Measurements from ENCODE around the gene PRKD1. TPM values are rescaled to one million over a fixed set of nuclear protein-coding genes. Genes with fewer than 3 reads are reported as not detected.
A peak's percentile ranks its signal among the peaks of the same experiment; 100 is the strongest.

PRKD1 gene
- 10 to 100 TPM; 12.0 to 12.6 TPM for total RNA-seq
- polyA plus RNA-seq (2013, experiment 1 of 2), result 9.2 TPM
- 8.0 TPM for polyA plus RNA-seq (2013, experiment 2 of 2)
- long read RNA-seq, experiment 1, partial matches to known transcripts, result 0 of 3 reads
- long read RNA-seq, experiment 1, other reads (novel, unspliced or antisense), result 3 of 3 reads
- long read RNA-seq, experiment 2, partial matches to known transcripts, result 4 of 5 reads
- long read RNA-seq, experiment 2, other reads (novel, unspliced or antisense), result 1 of 5 reads
- long read RNA-seq, experiment 3, partial matches to known transcripts, result 8 of 9 reads
- long read RNA-seq, experiment 3, other reads (novel, unspliced or antisense), result 1 of 9 reads
- long read RNA-seq, experiment 4, partial matches to known transcripts, result 1 of 1 reads
- long read RNA-seq, experiment 4, other reads (novel, unspliced or antisense), result 0 of 1 reads

- H3K27me3 ChIP-seq (ENCODE audit: control insufficient read depth, insufficient read depth, low read length, poor library complexity, severe bottlenecking), result peaks cover 25% of the 10 kb centered on the region
- H3K36me3 Mint-ChIP-seq (ENCODE audit: low read depth), result no peaks in the 10 kb centered on the region
- H3K4me1 ChIP-seq (ENCODE audit: control insufficient read depth, insufficient read depth, low read length), result no peaks in the 10 kb centered on the region
- H3K9me3 ChIP-seq (ENCODE audit: control insufficient read depth, low read length), result no peaks in the 10 kb centered on the region
- peaks cover 22% of the 10 kb centered on the region for H3K4me1 Mint-ChIP-seq
- 0% methylated on average over 77 of the region's 91 CpGs; no CpG with 5 or more reads in 1 of the 2 experiments for WGBS, 2 experiments (ENCODE audit: insufficient coverage in 1 of 2, insufficient read length in 1 of 2)
- peak within 1 kb of the TSS; percentile 52 for H3K9ac ChIP-seq (ENCODE audit: extremely low read depth, low read length, poor library complexity, severe bottlenecking)
- H3K27me3 Mint-ChIP-seq (ENCODE audit: insufficient read depth), result peaks cover 50% of the 10 kb centered on the region
- peak within 1 kb of the TSS; percentile 85 for H3K4me3 ChIP-seq (ENCODE audit: low read length)
- peak; percentile 84 for DNase-seq
- H3K4me3 Mint-ChIP-seq, result peak within 1 kb of the TSS; percentile 70
- TF ChIP-seq CTCF (conservative IDR thresholded peaks at IDR 0.05), result peak; percentile 48
- no peaks in the 10 kb centered on the region for H3K9me3 Mint-ChIP-seq
- H3K27ac Mint-ChIP-seq, result peak within 1 kb of the TSS; percentile 68
- H3K36me3 ChIP-seq (ENCODE audit: control insufficient read depth, insufficient read depth, low read length), result no peaks in the 10 kb centered on the region
- H3K27ac ChIP-seq (ENCODE audit: low read depth, low read length), result no peak within 1 kb of the TSS
Measured at GRCh38 chr14:29927376-29928116, at the start of gene PRKD1. TSS of gene PRKD1 (minus strand) at chr14:29927847.

- Histone ChIP-seq H3K27ac (ENCODE audit: low read depth, low read length) (no peak overlapping the region), H3K4me1 (ENCODE audit: control insufficient read depth, insufficient read depth, low read length) (no peaks in the 10 kb centered on the region), H3K27me3 (ENCODE audit: control insufficient read depth, insufficient read depth, low read length, poor library complexity, severe bottlenecking) (no peaks in the 10 kb centered on the region), H3K36me3 (ENCODE audit: control insufficient read depth, insufficient read depth, low read length) (no peaks in the 10 kb centered on the region), H3K9ac (ENCODE audit: extremely low read depth, low read length, poor library complexity, severe bottlenecking) (no peak overlapping the region), H3K9me3 (ENCODE audit: control insufficient read depth, low read length) (no peaks in the 10 kb centered on the region), H3K4me3 (ENCODE audit: low read length) (no peak overlapping the region)
- WGBS, 2 experiments (ENCODE audit: insufficient coverage in 1 of 2, insufficient read length in 1 of 2), result 96% methylated on average over 15 of the region's 15 CpGs
- no peaks in the 10 kb centered on the region for H3K4me1 Mint-ChIP-seq
- no peaks in the 10 kb centered on the region for H3K9me3 Mint-ChIP-seq
- no peaks in the 10 kb centered on the region for H3K36me3 Mint-ChIP-seq (ENCODE audit: low read depth)
- no peaks in the 10 kb centered on the region for H3K27me3 Mint-ChIP-seq (ENCODE audit: insufficient read depth)
- no peak for TF ChIP-seq CTCF (conservative IDR thresholded peaks at IDR 0.05)
- H3K4me3 Mint-ChIP-seq, result no peak overlapping the region
- H3K27ac Mint-ChIP-seq, result no peak overlapping the region
- no peak for DNase-seq
Measured at GRCh38 chr14:29971101-29971500, 43.5 kb upstream of the PRKD1 start.

GRCh38 chr14:29955087-29955486, 27.4 kb upstream of the PRKD1 start:
- H3K27me3 ChIP-seq (ENCODE audit: control insufficient read depth, insufficient read depth, low read length, poor library complexity, severe bottlenecking), result no peaks in the 10 kb centered on the region
- TF ChIP-seq CTCF (conservative IDR thresholded peaks at IDR 0.05), result no peak

More at GRCh38 chr14:29955087-29955486, 27.4 kb upstream of the PRKD1 start:
- no peak overlapping the region for H3K4me3 ChIP-seq (ENCODE audit: low read length)
- Mint-ChIP-seq H3K36me3 (ENCODE audit: low read depth) (no peaks in the 10 kb centered on the region), H3K4me1 (no peaks in the 10 kb centered on the region), H3K27me3 (ENCODE audit: insufficient read depth) (peaks cover 16% of the 10 kb centered on the region), H3K4me3 (no peak overlapping the region), H3K9me3 (peaks cover 3% of the 10 kb centered on the region), H3K27ac (no peak overlapping the region)
- no peaks in the 10 kb centered on the region for H3K9me3 ChIP-seq (ENCODE audit: control insufficient read depth, low read length)
- no peaks in the 10 kb centered on the region for H3K4me1 ChIP-seq (ENCODE audit: control insufficient read depth, insufficient read depth, low read length)
- no peaks in the 10 kb centered on the region for H3K36me3 ChIP-seq (ENCODE audit: control insufficient read depth, insufficient read depth, low read length)
- WGBS, 2 experiments (ENCODE audit: insufficient coverage in 1 of 2, insufficient read length in 1 of 2), result no CpG with 5 or more reads among the region's 3 CpGs
- H3K27ac ChIP-seq (ENCODE audit: low read depth, low read length), result no peak overlapping the region
- H3K9ac ChIP-seq (ENCODE audit: extremely low read depth, low read length, poor library complexity, severe bottlenecking), result no peak overlapping the region
- DNase-seq, result no peak
